MM.1S (cell line): ENCODE results near the gene RRAGC.

Source experiments
- DNase-seq: peaks from one replicate; pipeline ENCODE4 v3.0.0-alpha.2; 2015
- H2AFZ ChIP-seq: fragments of 300-600 bp; sonication (generic); 2 replicates; pipeline ENCODE4 v1.6.0; 2016; ENCODE audit warnings: antibody characterized with exemption, low read length
- H3F3A ChIP-seq: fragments of 300-600 bp; sonication (generic); 2 replicates; pipeline ENCODE4 v1.6.1; 2016; ENCODE audit warnings: mild to moderate bottlenecking, antibody characterized with exemption, low read length, moderate library complexity, mixed read lengths; ENCODE audit not compliant: insufficient read depth
- H3K27ac ChIP-seq: fragments of 300-600 bp; sonication (generic); 2 replicates; pipeline ENCODE4 v1.5.1; 2016; ENCODE audit warnings: mild to moderate bottlenecking, low read length
- H3K27me3 ChIP-seq: fragments of 300-600 bp; sonication (generic); replicated peaks from 2 replicates; pipeline ENCODE4 v1.6.0; 2016; ENCODE audit warnings: low read length; ENCODE audit not compliant: insufficient read depth
- H3K36me3 ChIP-seq: fragments of 300-600 bp; sonication (generic); replicated peaks from 2 replicates; pipeline ENCODE4 v1.6.1; 2016; ENCODE audit warnings: mild to moderate bottlenecking, low read length, mixed read lengths; ENCODE audit not compliant: insufficient read depth
- H3K4me1 ChIP-seq: fragments of 300-600 bp; sonication (generic); 2 replicates; pipeline ENCODE4 v1.6.1; 2016; ENCODE audit warnings: low read length, mixed read lengths
- H3K4me2 ChIP-seq: fragments of 300-600 bp; sonication (generic); 2 replicates; pipeline ENCODE4 v1.6.0; 2016; ENCODE audit warnings: low read depth, low read length
- H3K4me3 ChIP-seq: fragments of 300-600 bp; sonication (generic); 2 replicates; pipeline ENCODE4 v1.5.1; 2016; ENCODE audit warnings: low read length, mixed read lengths
- H3K79me2 ChIP-seq: fragments of 300-600 bp; sonication (generic); 2 replicates; pipeline ENCODE4 v1.6.1; 2016; ENCODE audit warnings: mixed run types, low read length, mixed read lengths
- H3K9ac ChIP-seq: fragments of 300-600 bp; sonication (generic); 2 replicates; pipeline ENCODE4 v1.6.1; 2016; ENCODE audit warnings: low read length, mixed read lengths
- H3K9me2 ChIP-seq: fragments of 300-600 bp; sonication (generic); replicated peaks from 2 replicates; pipeline ENCODE4 v1.6.1; 2016; ENCODE audit warnings: mild to moderate bottlenecking, low read length, mixed read lengths; ENCODE audit not compliant: insufficient read depth
- H3K9me3 ChIP-seq: fragments of 300-600 bp; sonication (generic); replicated peaks from 2 replicates; pipeline ENCODE4 v1.6.1; 2016; ENCODE audit warnings: mild to moderate bottlenecking, low read length, mixed read lengths; ENCODE audit not compliant: insufficient read depth
- H4K20me1 ChIP-seq: fragments of 300-600 bp; sonication (generic); 2 replicates; pipeline ENCODE4 v1.6.1; 2016; ENCODE audit warnings: mild to moderate bottlenecking, low read length, moderate library complexity, mixed read lengths; ENCODE audit not compliant: insufficient read depth
- EZH2 ChIP-seq: fragments of 300-600 bp; sonication (generic); optimal IDR thresholded peaks from 2 replicates; pipeline ENCODE3; 2017; ENCODE audit warnings: low read depth, mild to moderate bottlenecking, antibody characterized with exemption, low read length, mixed read lengths
- EZH2phosphoT487 ChIP-seq: fragments of 300-600 bp; sonication (generic); IDR thresholded peaks from 2 replicates; pipeline ENCODE4 v1.6.1; 2018; ENCODE audit warnings: antibody characterized with exemption, low read length
- TF ChIP-seq, protein P1 (sequence below): fragments of 300-600 bp; sonication (generic); IDR thresholded peaks from 2 replicates; pipeline ENCODE4 v1.5.1; 2016; ENCODE audit warnings: antibody characterized with exemption, low read length, mixed read lengths

The RRAGC gene

GRCh38 chr1:38804062-38804886 lies 55.3 kb downstream of the RRAGC start:
- H3F3A ChIP-seq, result no peaks in the 10 kb centered on the region
- 0 out of 2 replicates have a peak, but pooled peaks cover 2% of the 10 kb centered on the region for H3K4me1 ChIP-seq
- no peaks in the 10 kb centered on the region for H3K36me3 ChIP-seq
- no peaks in the 10 kb centered on the region for H3K9me3 ChIP-seq
- H3K4me2 ChIP-seq, result peak overlapping the region; percentile 71
- no peak overlapping the region for H3K9ac ChIP-seq
- TF ChIP-seq, protein P1, sequence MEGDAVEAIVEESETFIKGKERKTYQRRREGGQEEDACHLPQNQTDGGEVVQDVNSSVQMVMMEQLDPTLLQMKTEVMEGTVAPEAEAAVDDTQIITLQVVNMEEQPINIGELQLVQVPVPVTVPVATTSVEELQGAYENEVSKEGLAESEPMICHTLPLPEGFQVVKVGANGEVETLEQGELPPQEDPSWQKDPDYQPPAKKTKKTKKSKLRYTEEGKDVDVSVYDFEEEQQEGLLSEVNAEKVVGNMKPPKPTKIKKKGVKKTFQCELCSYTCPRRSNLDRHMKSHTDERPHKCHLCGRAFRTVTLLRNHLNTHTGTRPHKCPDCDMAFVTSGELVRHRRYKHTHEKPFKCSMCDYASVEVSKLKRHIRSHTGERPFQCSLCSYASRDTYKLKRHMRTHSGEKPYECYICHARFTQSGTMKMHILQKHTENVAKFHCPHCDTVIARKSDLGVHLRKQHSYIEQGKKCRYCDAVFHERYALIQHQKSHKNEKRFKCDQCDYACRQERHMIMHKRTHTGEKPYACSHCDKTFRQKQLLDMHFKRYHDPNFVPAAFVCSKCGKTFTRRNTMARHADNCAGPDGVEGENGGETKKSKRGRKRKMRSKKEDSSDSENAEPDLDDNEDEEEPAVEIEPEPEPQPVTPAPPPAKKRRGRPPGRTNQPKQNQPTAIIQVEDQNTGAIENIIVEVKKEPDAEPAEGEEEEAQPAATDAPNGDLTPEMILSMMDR, result no peak
- TF ChIP-seq EZH2 (no peak), EZH2phosphoT487 (no peak)
- H3K4me3 ChIP-seq, result peak overlapping the region; percentile 48
- no peak for DNase-seq
- H3K27ac ChIP-seq, result no peak overlapping the region
- peaks cover 10% of the 10 kb centered on the region for H3K27me3 ChIP-seq
- no peaks in the 10 kb centered on the region for H3K79me2 ChIP-seq
- no peaks in the 10 kb centered on the region for H3K9me2 ChIP-seq
- no peaks in the 10 kb centered on the region for H4K20me1 ChIP-seq
- H2AFZ ChIP-seq, result no peak overlapping the region; the same call in 1 of the 2 replicates

GRCh38 chr1:38803647-38804046 lies 55.9 kb downstream of the RRAGC start:
- Histone ChIP-seq H3K4me3 (peak overlapping the region; percentile 48), H3K4me2 (peak overlapping the region; percentile 71), H3K9ac (no peak overlapping the region), H2AFZ (no peak overlapping the region; the same call in 1 of the 2 replicates), H3K9me2 (no peaks in the 10 kb centered on the region), H3K79me2 (no peaks in the 10 kb centered on the region), H4K20me1 (no peaks in the 10 kb centered on the region), H3K36me3 (no peaks in the 10 kb centered on the region), H3K27me3 (peaks cover 10% of the 10 kb centered on the region), H3K9me3 (no peaks in the 10 kb centered on the region), H3K27ac (no peak overlapping the region), H3F3A (no peaks in the 10 kb centered on the region), H3K4me1 (0 out of 2 replicates have a peak, but pooled peaks cover 4% of the 10 kb centered on the region)
- DNase-seq, result no peak
- TF ChIP-seq EZH2phosphoT487 (no peak), EZH2 (no peak)
- TF ChIP-seq, protein P1, result no peak

DNA sequence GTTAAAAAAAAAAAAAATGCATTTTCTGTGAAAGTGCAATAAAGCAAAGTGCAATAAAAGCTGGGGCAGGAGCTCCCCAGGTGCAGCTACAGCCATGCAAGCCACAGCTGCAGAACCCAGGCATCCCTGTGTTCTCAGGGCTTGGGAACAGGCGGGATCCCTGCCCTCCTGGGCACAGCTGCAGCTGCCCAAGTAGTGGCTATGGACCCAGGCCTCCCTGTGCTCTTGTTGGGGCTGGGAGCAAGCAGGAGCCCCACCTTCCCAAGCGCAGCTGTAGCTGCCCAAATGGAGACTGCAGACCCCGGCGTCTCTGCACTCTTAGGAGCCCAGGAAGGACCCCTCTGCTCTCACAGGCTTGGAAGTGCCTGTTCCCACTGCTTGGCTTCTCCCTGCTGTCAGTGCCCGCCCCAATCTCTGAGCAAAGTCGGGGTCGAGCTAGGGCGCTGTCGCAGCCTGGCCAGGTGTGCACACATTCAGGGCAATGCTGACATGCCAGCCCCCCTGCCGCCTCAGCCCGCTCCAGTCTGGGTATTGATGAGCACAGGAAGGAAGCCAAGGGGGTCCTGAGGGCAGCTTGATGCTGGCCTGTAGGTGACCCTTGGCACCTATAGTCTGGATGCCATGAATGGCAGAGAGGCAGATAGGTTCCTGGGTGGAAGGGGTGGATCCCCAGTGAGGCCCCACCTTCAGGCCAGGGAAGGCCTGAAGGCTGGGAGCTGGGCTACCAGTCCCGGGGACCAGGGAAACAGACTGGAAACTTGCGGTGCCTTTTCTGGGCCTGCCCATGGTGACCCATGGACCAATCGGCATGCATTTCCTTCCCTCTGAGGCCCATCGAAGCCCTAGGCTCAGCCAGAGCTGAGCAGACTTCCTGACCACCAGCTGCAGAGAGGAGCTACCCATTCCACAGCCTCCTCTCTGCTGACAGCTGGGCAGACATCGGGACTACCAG lies 58.6 kb downstream of the RRAGC start:
- Histone ChIP-seq H3K4me2 (no peak overlapping the region), H2AFZ (no peak overlapping the region), H3K27me3 (peaks cover 10% of the 10 kb centered on the region), H3K27ac (no peak overlapping the region), H3K4me3 (no peak overlapping the region), H3K36me3 (no peaks in the 10 kb centered on the region), H3K9ac (no peak overlapping the region), H3K9me2 (no peaks in the 10 kb centered on the region), H3F3A (no peaks in the 10 kb centered on the region), H3K4me1 (0 out of 2 replicates have a peak, but pooled peaks cover 4% of the 10 kb centered on the region), H3K9me3 (no peaks in the 10 kb centered on the region), H3K79me2 (no peaks in the 10 kb centered on the region), H4K20me1 (no peaks in the 10 kb centered on the region)
- no peak for DNase-seq
- TF ChIP-seq EZH2, result no peak
- no peak for TF ChIP-seq EZH2phosphoT487
- TF ChIP-seq, protein P1, result no peak
